Measurements from ENCODE around the gene GPR55. TPM values are rescaled to one million over a fixed set of nuclear protein-coding genes. Genes with fewer than 3 reads are reported as not detected.

Gene GPR55
- total and polyA plus RNA-seq, 10 of the 15 experiments (the other 5 are each of a cell fraction or from before 2014, with no cell fraction given), result 2.1 to 30.1 (median 16.2) TPM

GRCh38 chr2:230974096-230974913, 49.3 kb upstream of the GPR55 start (continued):
- TF ChIP-seq ZNF592 (IDR thresholded peaks at IDR 0.05), result peak; percentile 19; the same call in 1 of the 2 replicates
- TF ChIP-seq ZBTB4 (CRISPR knock-in tag; IDR thresholded peaks at IDR 0.05), result no peak
- TF ChIP-seq DPF2 (IDR thresholded peaks at IDR 0.05), result peak; percentile 79
- peak; percentile 65; the same call in 1 of the 2 replicates for TF ChIP-seq SMAD5 (IDR thresholded peaks at IDR 0.05; ENCODE audit: low read depth)
- peak; percentile 62 for TF ChIP-seq MTA3 (IDR thresholded peaks at IDR 0.05; ENCODE audit: borderline replicate concordance, low read length)
- peak; percentile 53; the same call in 1 of the 2 replicates for TF ChIP-seq TARDBP (IDR thresholded peaks at IDR 0.05; ENCODE audit: borderline replicate concordance)
- TF ChIP-seq CUX1 (IDR thresholded peaks at IDR 0.05; ENCODE audit: insufficient replicate concordance, low read depth, low read length), result peak; percentile 95
- peak; percentile 81 for TF ChIP-seq POU2F2 (IDR thresholded peaks at IDR 0.05; ENCODE audit: borderline replicate concordance, low read depth, low read length)
- TF ChIP-seq ASH2L (IDR thresholded peaks at IDR 0.05; ENCODE audit: borderline replicate concordance, low read depth), result 0 out of 2 replicates have a peak, but pooled peaks have one; percentile 30
- TF ChIP-seq USF1 (IDR thresholded peaks at IDR 0.05; ENCODE audit: borderline replicate concordance, extremely low read length, insufficient read depth, low read depth, low read length), result no peak
- TF ChIP-seq SMARCA5 (IDR thresholded peaks at IDR 0.05), result 0 out of 2 replicates have a peak, but pooled peaks have one; percentile 1
- TF ChIP-seq SIX5 (IDR thresholded peaks at IDR 0.05; ENCODE audit: low read depth, low read length, severe bottlenecking), result no peak
- peak; percentile 98 for TF ChIP-seq IKZF1 (conservative IDR thresholded peaks at IDR 0.05)
- TF ChIP-seq SMAD1 (IDR thresholded peaks at IDR 0.05; ENCODE audit: low read depth, partially characterized antibody), result no peak
- TF ChIP-seq GABPA (IDR thresholded peaks at IDR 0.05; ENCODE audit: low read depth), result 0 out of 2 replicates have a peak, but pooled peaks have one; percentile 57
